HG03095 (cell line): ENCODE data around the gene ATP10B.
"Not testable (repeated sequence)": the region's sequence is repeated elsewhere in the genome, so short reads cannot be mapped to it uniquely, and the experiment has no call there.

Source experiments
- ATAC-seq: cut with Tn5 transposase; IDR thresholded peaks from one replicate; pipeline ENCODE4 v1.9.1; 2021; ENCODE audit warnings: moderate library complexity; ENCODE audit not compliant: unreplicated experiment

The ATP10B gene

GRCh38 chr5:160833806-160834205 lies 18.2 kb downstream of the ATP10B start:
- no peak for ATAC-seq

GRCh38 chr5:160831801-160832200 lies 20.2 kb downstream of the ATP10B start:
- no peak for ATAC-seq

GRCh38 chr5:160824301-160825001 lies 27.6 kb downstream of the ATP10B start:
- ATAC-seq: no peak

GRCh38 chr5:160812996-160813395 lies 39.0 kb downstream of the ATP10B start:
- ATAC-seq: not testable (repeated sequence)

- no peak for ATAC-seq
These were observed 46.6 kb downstream of the ATP10B start for GRCh38 chr5:160805376-160805775.

GRCh38 chr5:160802592-160802991 lies 49.4 kb downstream of the ATP10B start:
- no peak for ATAC-seq

- no peak for ATAC-seq
These were observed 51.4 kb downstream of the ATP10B start for GRCh38 chr5:160800375-160801275.

GRCh38 chr5:160799184-160799583 lies 52.8 kb downstream of the ATP10B start:
- peak; percentile 72 for ATAC-seq

GRCh38 chr5:160797020-160797419 lies 55.0 kb downstream of the ATP10B start:
- no peak for ATAC-seq

- ATAC-seq: no peak
These were observed 58.5 kb downstream of the ATP10B start for GRCh38 chr5:160793530-160793899.

- ATAC-seq: no peak
These were observed 59.1 kb downstream of the ATP10B start for GRCh38 chr5:160792732-160793529.

GRCh38 chr5:160792281-160792680 lies 59.7 kb downstream of the ATP10B start:
- no peak for ATAC-seq

- no peak for ATAC-seq
These were observed 62.7 kb downstream of the ATP10B start for GRCh38 chr5:160789219-160789859.

- no peak for ATAC-seq
These were observed 63.8 kb downstream of the ATP10B start for GRCh38 chr5:160788102-160788660.

- ATAC-seq: no peak
These were observed 64.8 kb downstream of the ATP10B start for GRCh38 chr5:160787240-160787639.

GRCh38 chr5:160774666-160775315 lies 77.2 kb downstream of the ATP10B start:
- ATAC-seq: no peak

GRCh38 chr5:160773646-160774410 lies 78.2 kb downstream of the ATP10B start:
- no peak for ATAC-seq

- no peak for ATAC-seq
These were observed 79.2 kb downstream of the ATP10B start for GRCh38 chr5:160772854-160773253.

GRCh38 chr5:160770718-160771117 lies 81.3 kb downstream of the ATP10B start:
- ATAC-seq: no peak
